Activated T-cell treated with anti-CD3 and anti-CD28 coated beads, Interleukin-2, amount 50 U/mL, for 48 hours (primary cell): ENCODE results near the gene TOM1L2.

Experiments used
- DNase-seq, 2 experiments: peaks; one replicate each; pipeline ENCODE4 v3.0.0-alpha.2; 2020

The TOM1L2 gene

GRCh38 chr17:17830740-17831207, 141.4 kb downstream of the TOM1L2 start:
- no peak for DNase-seq

GRCh38 chr17:17830269-17830567, 142.0 kb downstream of the TOM1L2 start:
- DNase-seq: no peak

GRCh38 chr17:17827826-17828621, 144.2 kb downstream of the TOM1L2 start:
- DNase-seq: no peak

- DNase-seq: no peak
These were observed 145.0 kb downstream of the TOM1L2 start for GRCh38 chr17:17826942-17827785.

- no peak for DNase-seq
These were observed 145.9 kb downstream of the TOM1L2 start for GRCh38 chr17:17826342-17826713.

GRCh38 chr17:17824783-17825614, 147.2 kb downstream of the TOM1L2 start:
- DNase-seq: peak in 1 of 2 experiments; percentile 34

GRCh38 chr17:17824119-17824782, 147.9 kb downstream of the TOM1L2 start:
- DNase-seq: no peak

- DNase-seq: peak; percentile 86 to 89
These were observed 148.6 kb downstream of the TOM1L2 start for GRCh38 chr17:17823433-17824118.

GRCh38 chr17:17822616-17823015, 149.6 kb downstream of the TOM1L2 start:
- no peak for DNase-seq

GRCh38 chr17:17822189-17822588, 150.0 kb downstream of the TOM1L2 start:
- DNase-seq: peak in 1 of 2 experiments; percentile 19

- peak in 1 of 2 experiments; percentile 24 for DNase-seq
These were observed 151.6 kb downstream of the TOM1L2 start for GRCh38 chr17:17820463-17821158.

GRCh38 chr17:17820046-17820445, 152.2 kb downstream of the TOM1L2 start:
- no peak for DNase-seq

- peak; percentile 83 to 86 for DNase-seq
These were observed 152.6 kb downstream of the TOM1L2 start for GRCh38 chr17:17819561-17819995.

- DNase-seq: no peak
These were observed 153.1 kb downstream of the TOM1L2 start for GRCh38 chr17:17819111-17819510.

- DNase-seq: no peak
These were observed 154.1 kb downstream of the TOM1L2 start for GRCh38 chr17:17818088-17818526.

- DNase-seq: peak in 1 of 2 experiments; percentile 22
These were observed 154.7 kb downstream of the TOM1L2 start for GRCh38 chr17:17817552-17817947.

- no peak for DNase-seq
These were observed 155.2 kb downstream of the TOM1L2 start for GRCh38 chr17:17816831-17817551.

GRCh38 chr17:17816240-17816814, 155.9 kb downstream of the TOM1L2 start:
- DNase-seq: no peak

- no peak for DNase-seq
These were observed 156.6 kb downstream of the TOM1L2 start for GRCh38 chr17:17815436-17816200.
